HG03565 (cell line): ENCODE results near the gene OTP.
A peak's percentile ranks its signal among the peaks of the same experiment; 100 is the strongest.

Source experiments
- ATAC-seq: cut with Tn5 transposase; IDR thresholded peaks from one replicate; pipeline ENCODE4 v1.9.1; 2021; ENCODE audit warnings: mild to moderate bottlenecking, moderate library complexity; ENCODE audit not compliant: unreplicated experiment

OTP gene

GRCh38 chr5:77640589-77641396, 2.3 kb upstream of the OTP start:
- no peak for ATAC-seq

DNA sequence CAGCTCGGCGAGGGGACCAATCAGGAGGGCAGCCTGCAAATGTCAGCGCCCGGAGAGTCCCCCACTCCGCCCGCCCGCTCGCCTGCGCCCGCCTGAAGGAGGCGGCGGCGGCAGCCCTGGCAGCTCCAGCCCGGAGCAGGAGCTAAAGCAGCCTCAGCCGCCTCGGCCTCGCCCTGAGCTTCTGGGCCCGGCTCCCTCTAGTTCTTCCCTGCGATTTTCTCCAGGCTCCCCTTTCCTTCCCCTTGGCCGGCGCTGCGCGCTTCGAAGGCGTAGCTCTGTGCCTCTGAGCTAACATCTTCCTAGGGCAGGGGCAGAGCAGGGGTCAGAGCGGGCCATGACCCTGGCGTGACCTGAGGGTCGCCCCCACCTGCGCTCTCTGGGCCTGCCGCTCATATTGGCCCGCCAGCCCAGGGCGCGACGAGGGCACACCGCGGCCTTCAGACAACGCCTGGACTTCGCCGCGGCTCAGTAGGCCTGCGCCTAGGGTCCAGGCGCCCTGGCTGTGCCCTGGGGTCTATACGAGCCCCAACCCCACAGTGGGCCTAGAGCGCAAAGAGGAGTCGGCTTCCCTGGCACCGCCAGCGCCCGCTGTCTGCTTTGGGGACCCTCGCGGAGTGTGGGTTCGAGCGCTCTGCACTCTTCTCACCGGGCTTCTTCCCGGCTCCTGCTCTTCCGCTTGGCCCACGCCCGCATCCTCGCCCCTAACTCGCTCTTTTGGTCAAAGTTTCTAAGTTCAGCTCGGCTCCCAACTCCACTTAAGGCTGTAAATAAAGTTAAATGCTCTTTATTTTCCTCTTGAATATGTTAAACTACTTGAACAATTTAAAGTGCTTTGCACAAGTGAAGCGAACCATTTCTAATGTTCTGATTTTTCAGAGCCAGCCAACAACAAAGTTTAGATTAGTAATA, 504 bp upstream of the OTP start:
- ATAC-seq, result no peak

GRCh38 chr5:77637170-77637997, 1.1 kb downstream of the OTP start:
- no peak for ATAC-seq

DNA sequence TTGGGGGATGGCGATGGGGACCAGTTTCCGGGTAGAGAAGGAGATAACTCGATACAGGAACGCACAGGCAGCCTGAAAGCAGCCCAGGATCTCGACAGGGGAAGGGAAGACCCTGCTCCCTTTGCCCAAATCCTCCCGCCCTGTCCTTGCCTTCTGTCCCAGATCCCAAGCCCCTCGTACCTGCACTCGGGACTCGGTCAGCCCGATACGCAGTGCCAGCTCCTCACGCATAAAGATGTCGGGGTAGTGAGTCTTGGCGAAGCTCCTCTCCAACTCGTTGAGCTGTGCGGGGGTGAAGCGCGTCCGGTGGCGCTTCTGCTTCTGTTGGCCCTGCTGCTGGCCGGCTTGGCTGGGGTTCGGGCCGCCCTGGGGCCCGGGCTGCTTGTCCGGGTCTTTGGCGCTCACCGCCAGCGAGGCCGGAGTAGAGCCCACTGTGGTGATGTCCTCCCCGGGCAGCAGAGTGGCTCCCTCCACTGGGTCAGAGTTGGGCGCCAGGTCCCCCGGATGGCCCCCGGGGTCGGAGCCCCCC, 1.8 kb downstream of the OTP start:
- ATAC-seq, result no peak

DNA sequence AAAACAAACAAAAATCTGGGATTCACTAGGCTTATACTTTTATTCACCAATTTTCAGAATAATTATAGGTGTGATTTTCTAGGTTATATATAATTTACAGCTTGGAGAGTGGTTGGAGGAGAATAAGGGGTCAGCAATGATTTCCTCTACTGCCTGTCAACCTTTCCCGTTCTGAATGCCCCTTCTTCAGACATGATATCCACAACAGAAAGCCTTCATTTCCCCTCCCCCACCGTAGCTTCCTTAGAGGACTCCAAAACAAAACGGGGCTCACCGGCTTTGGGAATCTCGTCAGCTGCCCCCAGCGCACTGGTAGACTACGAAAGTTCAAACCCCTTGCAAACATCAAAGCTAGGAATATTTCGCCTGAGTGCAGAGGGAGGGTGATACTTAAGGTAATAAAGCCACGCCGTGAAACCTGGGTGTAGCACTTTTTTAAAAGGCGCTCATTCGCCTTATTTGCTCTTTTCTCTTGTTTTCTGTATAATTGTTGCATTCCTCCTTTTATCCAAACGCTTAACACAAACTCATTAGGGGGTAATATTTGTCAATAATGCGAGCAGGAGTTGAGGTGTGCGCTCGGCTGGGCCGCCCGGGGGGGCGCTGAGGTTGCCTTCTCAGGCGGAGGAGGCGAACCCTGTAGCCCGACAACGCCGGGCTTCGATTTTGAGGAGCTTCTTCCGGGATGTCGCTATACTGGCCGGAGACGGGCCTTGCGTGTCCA, 2.4 kb downstream of the OTP start:
- ATAC-seq, result no peak

GRCh38 chr5:77635067-77635916, 3.2 kb downstream of the OTP start:
- no peak for ATAC-seq

DNA sequence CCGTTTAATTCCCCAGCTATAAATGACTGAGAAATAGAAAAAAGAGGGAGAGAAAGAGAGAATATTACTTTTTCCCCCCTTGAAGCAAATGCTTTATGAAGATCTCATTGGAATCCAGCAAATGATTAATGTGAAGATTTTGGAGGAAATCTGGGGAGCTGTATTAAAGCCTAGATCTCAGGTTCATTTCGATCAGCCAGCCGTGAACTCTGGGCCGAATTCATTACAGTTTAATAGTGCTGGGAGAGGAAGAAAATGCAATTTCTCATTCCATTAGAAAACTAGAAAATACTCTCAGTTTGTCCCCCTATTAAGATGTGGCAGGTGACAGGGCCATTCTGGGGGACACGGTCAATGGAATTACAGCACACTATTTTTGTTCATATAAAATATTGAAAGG, 4.8 kb downstream of the OTP start:
- no peak for ATAC-seq

DNA sequence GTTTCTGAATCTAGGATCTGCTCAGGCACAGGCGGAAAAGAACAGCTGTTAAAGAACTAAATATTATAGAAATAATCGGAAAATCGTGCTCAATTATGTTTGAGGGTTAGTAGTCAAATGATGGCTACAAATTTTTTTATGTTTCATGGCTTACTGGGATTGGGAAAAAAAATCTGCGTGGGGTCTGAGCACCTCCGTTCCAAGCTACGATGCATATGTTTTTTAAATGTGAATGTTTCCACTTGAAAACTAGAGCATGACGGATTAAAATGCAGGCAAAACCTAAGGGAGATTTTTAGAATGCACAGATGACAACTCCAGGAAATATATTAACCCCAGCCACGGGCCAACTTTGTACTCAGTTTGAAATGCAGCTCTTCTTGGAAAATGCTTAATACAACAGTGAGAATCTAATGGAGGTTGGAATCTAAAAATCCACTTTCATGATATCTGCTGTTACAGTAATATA, 5.3 kb downstream of the OTP start:
- no peak for ATAC-seq

DNA sequence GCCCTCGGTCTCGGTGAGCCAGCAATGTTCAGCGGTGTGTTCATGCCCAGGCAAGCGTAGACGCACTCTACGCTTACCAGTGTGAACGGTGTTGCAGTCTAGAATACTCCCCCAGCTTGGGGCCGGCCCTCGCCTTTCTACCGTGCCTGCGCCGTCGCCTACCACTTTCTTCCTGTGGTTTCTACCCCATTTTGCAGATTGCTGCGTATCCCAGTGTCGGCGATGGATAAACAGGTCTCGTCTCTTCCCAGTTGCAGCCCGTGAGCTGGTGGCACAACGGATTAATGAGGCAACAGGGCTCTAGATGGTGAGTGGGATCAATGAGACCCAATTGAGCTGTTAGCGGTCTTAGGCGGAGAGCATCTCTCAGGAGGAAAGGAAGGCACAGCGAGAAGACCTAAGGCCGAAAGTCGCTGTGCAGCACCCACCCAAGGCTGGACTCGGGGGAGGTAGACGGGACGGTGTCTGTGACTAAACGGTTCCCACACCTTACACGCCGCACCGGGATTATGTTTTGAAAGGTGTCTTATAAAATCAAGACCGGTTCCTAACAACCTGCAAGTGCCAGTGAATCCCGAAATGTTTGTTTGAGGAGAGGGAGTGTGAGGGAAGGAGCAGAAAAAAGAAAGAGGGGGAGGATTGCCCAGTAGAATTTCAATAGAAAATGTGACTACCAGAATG, 5.8 kb downstream of the OTP start:
- no peak for ATAC-seq

DNA sequence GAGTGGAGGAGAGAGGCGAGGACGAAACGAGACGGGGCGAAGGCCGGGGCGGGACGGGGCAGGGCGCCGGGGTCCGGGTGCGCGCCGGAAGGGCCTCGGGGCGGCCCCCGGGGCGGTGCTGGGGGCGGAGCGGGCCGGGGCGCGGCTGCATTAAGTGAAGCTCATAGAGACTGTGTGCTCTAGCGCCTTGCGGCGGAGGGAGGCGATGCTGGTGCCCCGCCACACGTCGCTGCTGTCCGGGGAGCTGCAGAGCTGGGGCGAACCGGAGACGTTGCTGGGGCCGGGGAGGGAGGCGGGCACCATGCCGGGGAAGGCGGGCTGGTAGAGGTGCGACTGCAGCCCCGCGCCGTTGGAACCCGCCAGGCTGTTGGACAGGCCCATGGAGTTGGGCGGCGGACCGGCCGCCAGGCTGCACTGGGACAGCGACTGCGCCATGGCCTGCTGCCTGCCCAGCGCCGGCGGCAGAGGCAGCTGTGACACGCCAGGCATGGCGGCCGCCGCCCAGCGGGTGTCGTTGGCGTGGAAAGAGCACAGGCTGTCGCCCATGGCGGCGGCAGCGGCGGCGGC, 8.3 kb downstream of the OTP start:
- peak; percentile 76 for ATAC-seq

DNA sequence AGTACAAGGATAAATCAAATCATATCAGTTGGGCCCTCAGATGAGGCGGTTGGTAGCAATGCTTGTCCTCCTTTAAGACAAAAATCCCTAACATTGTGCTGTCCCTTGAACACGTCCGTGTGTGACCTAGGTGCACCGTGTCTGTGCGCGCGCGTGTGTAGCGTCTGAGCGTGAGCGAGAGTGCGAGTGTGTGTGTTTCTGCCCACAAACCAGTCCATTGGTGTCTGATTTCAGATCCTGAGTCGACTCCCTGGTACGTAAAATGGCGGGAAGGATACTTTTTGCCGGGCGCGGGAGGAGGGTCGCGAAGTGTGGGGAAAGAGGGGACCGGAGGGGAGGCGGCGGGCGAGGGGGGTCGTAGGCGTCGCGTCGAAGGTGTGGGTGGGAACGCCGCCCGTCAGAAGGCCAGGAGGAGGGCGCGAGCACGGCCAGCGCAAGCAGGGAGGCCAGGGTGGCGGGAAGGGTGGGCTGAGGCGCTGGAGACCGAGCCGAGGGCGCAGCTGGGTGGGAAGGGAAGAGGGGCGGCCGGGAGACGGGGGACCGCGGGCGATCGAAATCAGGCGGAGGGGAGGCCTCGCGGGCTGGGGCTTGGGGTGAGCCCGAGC, 8.9 kb downstream of the OTP start:
- ATAC-seq, result no peak

DNA sequence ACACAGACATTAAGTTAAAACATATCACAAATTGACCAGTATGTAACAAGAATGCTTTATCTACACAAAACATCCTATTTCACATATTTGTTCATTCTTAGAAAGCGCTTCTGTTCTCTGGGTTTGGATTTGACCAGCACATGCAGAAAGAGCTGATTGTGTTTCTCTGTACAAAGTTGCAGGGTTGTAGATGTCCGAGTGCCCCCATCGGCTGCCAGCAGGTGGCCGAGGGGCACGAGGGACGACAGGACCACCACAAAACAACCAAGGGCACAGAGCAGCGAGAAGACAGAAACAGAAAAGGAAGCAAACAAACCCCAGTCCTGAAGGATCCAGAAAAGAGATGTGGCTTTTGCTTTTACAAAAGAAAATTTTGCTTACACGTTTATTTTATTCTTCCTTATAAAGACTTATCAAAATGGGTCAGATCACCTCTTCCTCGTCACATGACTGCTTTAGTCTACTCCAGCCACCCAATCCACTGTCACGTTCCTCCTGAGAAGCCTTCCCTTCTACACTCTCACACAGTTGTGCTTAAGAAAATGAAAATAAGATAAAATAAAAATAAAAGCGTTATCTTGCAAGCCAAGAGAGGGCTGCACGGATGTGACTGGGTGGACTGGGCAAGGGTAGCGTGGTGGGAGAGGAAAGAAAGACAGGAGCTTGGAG, 9.5 kb downstream of the OTP start:
- ATAC-seq, result no peak

- no peak for ATAC-seq
Observed at GRCh38 chr5:77627869-77628674, 10.4 kb downstream of the OTP start.

GRCh38 chr5:77623203-77623740, 15.2 kb downstream of the OTP start:
- ATAC-seq, result no peak

GRCh38 chr5:77621440-77621839, 17.1 kb downstream of the OTP start:
- no peak for ATAC-seq

DNA sequence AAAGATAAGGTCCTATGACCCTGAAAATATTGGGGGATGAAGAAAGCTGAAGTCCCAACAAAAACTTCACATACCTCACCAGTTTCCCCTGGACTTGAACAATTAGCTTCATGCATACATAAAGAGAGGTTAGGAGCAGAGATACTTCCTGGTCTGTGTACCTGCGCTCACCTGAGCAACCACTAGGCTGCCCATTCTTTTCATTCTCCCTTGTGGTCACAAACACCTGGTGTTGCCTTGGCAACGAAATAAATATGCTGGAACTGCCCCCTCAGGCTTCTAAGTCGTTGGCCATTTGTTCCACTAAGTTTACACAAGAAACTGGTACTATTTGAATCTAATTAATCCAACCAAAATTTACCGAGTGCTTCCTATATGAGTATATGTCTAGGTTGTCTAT, 18.1 kb downstream of the OTP start:
- ATAC-seq, result no peak
